ENCODE results near the gene ARMC12.

ARMC12 gene

GRCh38 chr6:35736253-35736894 is 458 bp upstream of the ARMC12 start:
- DNase-seq (ENCODE audit: low read depth) = peak; percentile 86

GRCh38 chr6:35737413-35738211 is 780 bp downstream of the ARMC12 start:
- no peak for DNase-seq (ENCODE audit: low read depth)

- DNase-seq (ENCODE audit: low read depth) = no peak
Measured at GRCh38 chr6:35739645-35740524, 3.1 kb downstream of the ARMC12 start.

- DNase-seq (ENCODE audit: low read depth) = no peak
Measured at GRCh38 chr6:35742842-35743241, 6.0 kb downstream of the ARMC12 start.

GRCh38 chr6:35745509-35745908 is 8.7 kb downstream of the ARMC12 start:
- DNase-seq (ENCODE audit: low read depth) = no peak

- DNase-seq (ENCODE audit: low read depth) = no peak
Measured at GRCh38 chr6:35746516-35746915, 9.7 kb downstream of the ARMC12 start.

- no peak for DNase-seq (ENCODE audit: low read depth)
Measured at GRCh38 chr6:35747877-35748276, 11.0 kb downstream of the ARMC12 start.

- no peak for DNase-seq (ENCODE audit: low read depth)
Measured at GRCh38 chr6:35750557-35750956, 13.7 kb downstream of the ARMC12 start.

- DNase-seq (ENCODE audit: low read depth) = no peak
Measured at GRCh38 chr6:35751594-35751993, 14.8 kb downstream of the ARMC12 start.

- DNase-seq (ENCODE audit: low read depth) = no peak
Measured at GRCh38 chr6:35752330-35752729, 15.5 kb downstream of the ARMC12 start.

GRCh38 chr6:35754452-35755277 is 17.8 kb downstream of the ARMC12 start:
- DNase-seq (ENCODE audit: low read depth) = no peak

- no peak for DNase-seq (ENCODE audit: low read depth)
Measured at GRCh38 chr6:35755278-35755924, 18.6 kb downstream of the ARMC12 start.

GRCh38 chr6:35757456-35758123 is 20.8 kb downstream of the ARMC12 start:
- DNase-seq (ENCODE audit: low read depth) = no peak

GRCh38 chr6:35759426-35759825 is 22.6 kb downstream of the ARMC12 start:
- DNase-seq (ENCODE audit: low read depth) = no peak

GRCh38 chr6:35765739-35766138 is 28.9 kb downstream of the ARMC12 start:
- DNase-seq (ENCODE audit: low read depth) = no peak

GRCh38 chr6:35769211-35769610 is 32.4 kb downstream of the ARMC12 start:
- DNase-seq (ENCODE audit: low read depth) = no peak

- no peak for DNase-seq (ENCODE audit: low read depth)
Measured at GRCh38 chr6:35771343-35771627, 34.5 kb downstream of the ARMC12 start.

GRCh38 chr6:35774116-35774794 is 37.4 kb downstream of the ARMC12 start:
- DNase-seq (ENCODE audit: low read depth) = no peak

GRCh38 chr6:35775031-35775430 is 38.2 kb downstream of the ARMC12 start:
- DNase-seq (ENCODE audit: low read depth) = no peak
